ENCODE measurements around the gene ATP9B.
"Not testable (repeated sequence)": the region's sequence is repeated elsewhere in the genome, so short reads cannot be mapped to it uniquely, and the experiment has no call there.

ATP9B gene

GRCh38 chr18:79072655-79073054 lies 3.5 kb downstream of the ATP9B start:
- DNase-seq: not testable (repeated sequence)

DNA sequence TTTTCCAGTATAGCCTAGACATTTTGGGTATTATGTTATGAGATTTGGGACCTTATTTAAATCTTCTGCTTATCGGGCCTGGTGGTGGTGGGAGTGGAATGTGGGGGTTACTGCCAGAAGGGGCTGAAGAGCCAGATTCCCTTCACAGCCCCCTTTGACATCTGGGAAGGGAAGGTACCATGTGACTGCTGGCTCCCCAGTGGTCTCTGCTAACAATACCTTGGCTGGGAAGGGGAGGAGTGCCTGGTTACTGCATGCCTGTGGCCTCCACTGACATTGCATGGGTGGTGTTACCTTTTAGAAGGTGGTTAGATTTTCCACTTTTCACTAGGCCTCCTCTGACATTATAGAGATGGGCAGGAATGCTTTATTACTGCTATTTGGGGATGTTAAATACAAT lies 8.0 kb downstream of the ATP9B start:
- no peak for DNase-seq

- DNase-seq: not testable (repeated sequence)
Measured at GRCh38 chr18:79078791-79079190, 9.6 kb downstream of the ATP9B start.

- no peak for DNase-seq
Measured at GRCh38 chr18:79092874-79093273, 23.7 kb downstream of the ATP9B start.

GRCh38 chr18:79093986-79094385 lies 24.8 kb downstream of the ATP9B start:
- no peak for DNase-seq

DNA sequence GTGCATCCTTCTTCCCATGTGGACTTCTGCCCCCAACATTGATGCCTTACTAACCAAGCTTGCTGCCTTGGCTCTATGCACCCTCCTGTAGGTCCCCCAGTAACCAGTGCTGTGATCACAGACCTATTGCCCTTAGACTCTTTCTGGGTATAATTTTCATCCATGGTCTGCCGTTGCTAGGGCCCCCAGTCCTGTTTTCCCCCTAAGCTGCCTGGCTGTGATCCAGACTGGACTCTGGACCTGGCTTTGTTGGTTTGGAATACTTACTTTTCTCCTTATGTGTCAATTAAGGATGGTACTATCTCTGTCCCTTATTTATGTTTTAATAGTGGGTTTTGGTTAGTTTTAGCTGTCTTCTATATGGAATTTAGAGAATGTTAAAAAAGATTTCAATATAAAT lies 26.0 kb downstream of the ATP9B start:
- DNase-seq: no peak

- DNase-seq: no peak
Measured at GRCh38 chr18:79100944-79101343, 31.8 kb downstream of the ATP9B start.

- DNase-seq: no peak
Measured at GRCh38 chr18:79102886-79103285, 33.7 kb downstream of the ATP9B start.

DNA sequence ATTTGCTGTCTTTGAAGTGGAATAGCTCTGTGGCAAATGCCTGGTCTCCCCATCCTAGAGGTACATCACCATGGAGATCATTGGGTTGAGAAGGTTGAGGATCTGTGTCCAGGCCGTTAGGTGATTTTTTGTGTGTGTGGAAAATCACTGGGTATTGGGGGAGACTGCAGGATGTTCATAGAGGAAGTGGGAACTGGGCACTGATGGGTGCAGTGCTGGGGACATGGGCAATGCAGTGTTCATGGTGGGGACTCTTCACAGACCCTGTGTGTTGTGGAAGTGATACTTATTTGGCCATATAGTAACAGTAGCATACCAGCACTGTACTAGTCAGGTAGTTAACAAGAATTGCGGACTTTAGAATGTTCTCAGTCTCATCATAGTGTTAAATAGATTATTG lies 34.9 kb downstream of the ATP9B start:
- no peak for DNase-seq

- DNase-seq: no peak
Measured at GRCh38 chr18:79105455-79105854, 36.3 kb downstream of the ATP9B start.

- DNase-seq: no peak
Measured at GRCh38 chr18:79106084-79106483, 36.9 kb downstream of the ATP9B start.

DNA sequence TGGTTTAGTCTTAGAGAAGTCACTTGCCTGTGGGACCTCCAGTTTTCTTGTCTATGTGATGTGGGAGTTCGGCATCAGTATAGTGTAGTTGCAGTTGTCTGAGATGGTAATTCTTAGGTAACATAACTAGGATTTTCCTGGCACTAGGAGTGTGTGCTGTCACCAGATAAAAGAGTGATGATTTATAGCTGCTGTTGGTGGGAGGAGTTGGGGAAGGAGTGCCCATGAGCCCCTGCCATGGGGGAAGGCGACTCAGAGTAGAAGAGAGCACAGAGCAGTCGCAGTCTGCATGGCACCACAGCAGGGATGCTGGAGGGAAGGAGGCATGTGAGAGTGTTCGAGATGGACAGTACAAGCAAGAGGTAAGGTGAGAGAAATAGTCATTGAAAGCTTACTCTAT lies 38.7 kb downstream of the ATP9B start:
- DNase-seq: no peak

GRCh38 chr18:79108549-79109215 lies 39.5 kb downstream of the ATP9B start:
- DNase-seq: no peak

DNA sequence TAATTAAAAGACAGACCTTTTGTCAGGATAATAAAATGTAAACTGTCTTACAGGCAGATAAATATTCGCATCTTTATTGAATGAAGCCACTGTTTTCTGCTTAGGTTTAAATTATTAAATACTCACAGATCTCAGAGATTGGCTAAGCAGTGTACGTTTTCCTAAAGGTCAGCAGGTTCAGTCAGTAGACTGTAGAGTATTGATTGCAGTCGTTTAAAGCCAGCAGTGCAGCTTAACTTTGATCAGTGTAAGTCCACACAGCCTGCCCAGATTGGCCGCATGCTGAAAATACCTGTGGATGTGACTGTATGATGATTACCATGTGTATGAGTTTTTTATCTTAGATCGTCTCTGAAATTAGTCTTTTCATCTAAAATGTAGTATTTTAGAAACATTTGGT lies 42.3 kb downstream of the ATP9B start:
- no peak for DNase-seq

DNA sequence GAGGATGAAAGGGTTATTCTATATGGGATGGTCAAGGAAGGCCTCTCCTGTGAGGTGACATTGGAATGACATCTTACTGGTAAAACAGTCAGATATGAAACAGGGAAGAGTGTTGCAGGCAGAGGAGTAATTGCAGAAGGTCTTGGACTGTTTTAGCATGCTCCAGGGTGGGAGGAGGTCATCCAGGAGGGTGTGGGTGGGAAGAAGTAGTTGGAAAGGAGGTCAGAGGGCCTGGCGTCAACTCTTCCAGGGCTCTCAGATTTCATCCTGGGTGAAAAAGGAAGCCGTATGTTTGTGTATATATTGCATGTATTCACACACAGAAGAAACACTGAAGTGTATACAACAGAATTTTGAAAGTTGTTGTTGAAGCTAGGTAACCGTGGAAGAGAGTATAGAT lies 48.2 kb downstream of the ATP9B start:
- no peak for DNase-seq

DNA sequence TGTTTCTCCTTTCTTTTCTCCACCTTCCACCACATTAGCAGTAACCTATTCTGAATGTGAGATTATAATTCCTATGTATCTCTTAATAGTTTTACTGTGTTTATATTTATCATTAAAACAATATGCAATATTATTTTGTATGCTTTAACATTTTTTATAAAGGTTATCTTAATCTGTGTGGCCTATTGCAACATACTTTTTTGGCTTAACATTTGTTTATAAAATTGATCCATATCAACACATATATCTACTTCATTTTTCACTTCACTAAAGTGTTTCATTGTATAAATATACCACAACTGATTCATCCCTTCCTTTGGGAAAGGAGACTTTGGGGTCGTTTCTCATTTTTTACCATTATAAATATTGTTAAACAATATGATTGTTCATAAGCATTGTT lies 48.6 kb downstream of the ATP9B start:
- DNase-seq: no peak

- DNase-seq: no peak
Measured at GRCh38 chr18:79118797-79119196, 49.6 kb downstream of the ATP9B start.

DNA sequence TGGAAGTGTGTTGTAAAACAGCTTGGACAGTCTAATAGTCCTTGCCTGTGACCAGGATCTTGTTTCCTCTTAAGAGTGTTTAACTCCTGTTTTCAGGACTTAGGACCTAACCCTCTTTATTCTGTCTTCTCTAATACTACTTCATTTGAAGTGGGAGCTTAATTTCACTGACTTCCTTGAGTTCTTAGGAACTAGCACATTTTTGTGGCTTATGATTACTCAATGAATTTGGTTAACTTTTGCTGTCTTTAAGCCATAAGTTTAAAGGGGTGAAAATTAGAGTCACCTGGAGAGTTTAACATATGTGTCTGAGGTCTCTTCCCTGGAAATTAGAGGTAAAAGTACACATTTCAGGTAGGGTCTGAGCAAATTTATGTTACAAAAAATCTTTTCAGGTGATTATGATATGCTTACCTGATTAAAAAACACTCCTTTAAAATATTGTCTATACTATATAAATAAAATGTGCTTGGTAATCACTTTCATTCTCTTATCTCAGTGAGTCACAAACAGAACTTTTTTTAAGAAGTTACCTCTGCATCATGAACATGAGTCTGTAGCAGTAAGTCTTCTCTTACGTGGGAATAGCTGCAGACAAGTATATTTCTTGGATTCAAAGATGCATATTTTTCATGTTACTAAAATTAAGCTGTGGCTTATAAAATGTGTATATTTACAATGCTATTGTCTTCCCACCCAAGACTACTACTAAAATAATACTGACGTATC lies 52.7 kb downstream of the ATP9B start:
- DNase-seq: no peak

DNA sequence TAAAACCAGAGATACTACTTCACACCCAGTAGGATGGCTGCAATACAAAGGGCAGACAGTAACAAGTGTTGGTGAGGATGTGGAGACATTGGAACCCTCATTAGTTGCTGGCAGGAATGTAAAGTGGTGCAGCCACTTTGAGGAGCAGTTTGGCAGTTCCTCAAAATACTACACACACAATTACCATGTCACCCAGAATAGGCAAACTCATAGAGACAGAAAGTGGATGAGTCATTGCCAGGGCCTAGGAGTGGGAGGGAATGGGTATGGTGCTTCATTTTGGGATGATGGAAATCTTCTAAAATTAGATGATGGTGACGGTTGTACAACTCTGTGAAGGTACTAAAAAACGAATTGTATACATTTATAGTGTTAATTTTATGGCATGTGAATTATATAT lies 54.8 kb downstream of the ATP9B start:
- no peak for DNase-seq

- DNase-seq: no peak
Measured at GRCh38 chr18:79129120-79129519, 59.9 kb downstream of the ATP9B start.

DNA sequence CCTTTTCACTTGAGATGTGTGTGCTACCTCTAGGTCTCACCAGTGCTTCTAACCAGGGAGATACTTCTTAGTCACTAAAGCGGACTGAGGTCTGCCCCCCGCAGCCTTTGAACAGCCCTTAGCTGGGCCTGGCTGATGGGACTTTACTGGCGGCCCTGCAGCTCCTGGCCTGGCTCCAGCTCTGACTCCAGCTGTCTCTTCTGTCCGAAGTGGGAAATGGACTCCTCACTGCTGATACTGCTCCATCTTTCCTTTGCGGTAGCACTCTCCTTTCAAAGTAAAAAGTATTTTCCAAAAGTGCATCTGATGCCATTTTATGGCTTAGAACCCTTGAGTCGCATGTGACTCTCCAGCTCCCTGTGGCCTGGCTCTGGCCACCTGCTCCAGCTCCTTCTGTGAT lies 64.5 kb downstream of the ATP9B start:
- no peak for DNase-seq

- DNase-seq: no peak
Measured at GRCh38 chr18:79135924-79136323, 66.7 kb downstream of the ATP9B start.

DNA sequence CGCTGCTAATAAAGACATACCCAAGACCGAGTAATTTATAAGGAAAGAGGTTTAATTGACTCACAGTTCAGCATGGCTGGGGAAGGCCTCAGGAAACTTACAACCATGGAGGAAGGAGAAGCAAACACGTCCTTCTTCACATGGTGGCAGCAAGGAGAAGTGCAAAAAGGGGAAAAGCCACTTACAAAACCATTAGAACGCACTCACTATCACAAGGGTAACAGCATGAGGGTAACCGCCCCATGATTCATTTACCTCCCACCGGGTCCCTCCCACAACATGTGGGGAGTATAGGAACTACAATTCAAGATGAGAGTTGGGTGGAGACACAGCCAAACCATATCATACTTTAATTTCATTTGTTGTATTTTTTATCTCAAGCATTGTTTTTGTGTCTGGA lies 67.5 kb downstream of the ATP9B start:
- no peak for DNase-seq

- DNase-seq: peak; percentile 35
Measured at GRCh38 chr18:79139206-79139605, 70.0 kb downstream of the ATP9B start.

GRCh38 chr18:79147014-79147413 lies 77.8 kb downstream of the ATP9B start:
- DNase-seq: no peak

All from stimulated activated CD8-positive, alpha-beta memory T cell treated with anti-CD3 and anti-CD28 coated beads, Interleukin-4, amount 100 ng/mL, for 48 hours (primary cell).